HCT116 (cell line): ENCODE measurements around the gene FLVCR2. TPM values are rescaled to one million over a fixed set of nuclear protein-coding genes. Genes with fewer than 3 reads are reported as not detected.
"Not testable (repeated sequence)": the region's sequence is repeated elsewhere in the genome, so short reads cannot be mapped to it uniquely, and the experiment has no call there.

ENCODE experiments used
- ATAC-seq: fragments of 200-7000 bp; cut with Tn5 transposase; 2 replicates; pipeline ENCODE4 v1.9.1; 2020; ENCODE audit warnings: mild to moderate bottlenecking, moderate library complexity
- BruUV-seq: library from RNA; stranded (reverse); fragments of 400-500 nt; replicated peaks from 2 replicates; lab custom pipeline; 2021; lab: Mats Ljungman, UMichigan
- CTCF ChIA-PET: fragments of 300-600 bp; sonication (Branson Sonifier 250); formaldehyde crosslinking; loops from one replicate; lab custom pipeline; 2021; ENCODE audit warnings: antibody characterized with exemption; lab: Charles Lee
- POLR2A ChIA-PET: fragments of 300-600, 350-600 bp; sonication (Branson Sonifier 250); formaldehyde crosslinking; loops from one replicate; lab custom pipeline; 2021; ENCODE audit warnings: antibody characterized with exemption; lab: Charles Lee
- RAD21 ChIA-PET, 2 experiments: fragments of 300-600 bp; sonication (Branson Sonifier 250); formaldehyde crosslinking; loops; one replicate each; lab custom pipeline; 2023; ENCODE audit warnings: low total read pairs in 2 of 2; ENCODE audit not compliant: uncharacterized antibody in 2 of 2, unreplicated experiment in 2 of 2, low non-redundant PET in 1 of 2; lab: Charles Lee
- DNase-seq: peaks from one replicate; pipeline ENCODE4 v3.0.0-alpha.2; 2010; ENCODE audit warnings: low read depth, low spot score
- H2AFZ ChIP-seq: fragments of 200-600 bp; shearing (Covaris generic), sonication (generic); 2 replicates; pipeline ENCODE4 v1.6.1; 2017; ENCODE audit warnings: low read depth, mixed run types, mixed read lengths, antibody characterized with exemption, low read length; ENCODE audit not compliant: poor library complexity, severe bottlenecking
- H3K27ac ChIP-seq: 2 replicates; pipeline ENCODE4 v1.5.1; 2012; ENCODE audit warnings: low read depth, low read length
- H3K27me3 ChIP-seq: fragments of 200-600 bp; sonication (generic); 2 replicates; pipeline ENCODE4 v1.6.1; 2016; ENCODE audit warnings: mixed run types, low read length, mixed read lengths; ENCODE audit not compliant: insufficient read depth
- H3K36me3 ChIP-seq, 2 experiments: fragments of 200-500 bp in 1 of 2; fragments of 200-600 bp in 1 of 2; sonication (Bioruptor generic) in 1 of 2; sonication (generic) in 1 of 2; 2 replicates each; pipeline versions ENCODE4 v1.5.1 to v1.6.1; 2014 to 2016; ENCODE audit warnings: low read length in 2 of 2, inconsistent platforms in 1 of 2, mixed read lengths in 1 of 2, mixed run types in 1 of 2; ENCODE audit not compliant: insufficient read depth in 2 of 2, control insufficient read depth in 1 of 2
- H3K4me1 ChIP-seq, 2 experiments: fragments of 200-600 bp in 1 of 2; sonication (generic) in 1 of 2; 2 replicates each; pipeline versions ENCODE4 v1.5.1 to v1.6.1; 2012 to 2017; ENCODE audit warnings: low read length in 2 of 2, inconsistent platforms in 1 of 2, mild to moderate bottlenecking in 1 of 2, mixed read lengths in 1 of 2, mixed run types in 1 of 2, moderate library complexity in 1 of 2; ENCODE audit not compliant: insufficient read depth in 2 of 2, control insufficient read depth in 1 of 2
- H3K4me2 ChIP-seq: fragments of 200-600 bp; sonication (generic); 2 replicates; pipeline ENCODE4 v1.6.1; 2017; ENCODE audit warnings: mixed run types, low read length, mixed read lengths
- H3K4me3 ChIP-seq, 2 experiments: fragments of 200-600 bp in 1 of 2; sonication (generic) in 1 of 2; replicated peaks in 1 of 2; 2 replicates each; pipeline ENCODE4 v1.5.1; 2011 to 2016; ENCODE audit warnings: low read length in 2 of 2, control low read depth in 1 of 2, low read depth in 1 of 2, mild to moderate bottlenecking in 1 of 2, mixed read lengths in 1 of 2, mixed run types in 1 of 2
- H3K79me2 ChIP-seq: fragments of 200-600 bp; sonication (generic); 2 replicates; pipeline ENCODE4 v1.6.1; 2017; ENCODE audit warnings: mild to moderate bottlenecking, mixed run types, low read length, moderate library complexity, mixed read lengths; ENCODE audit not compliant: insufficient read depth
- H3K9ac ChIP-seq: fragments of 200-600 bp; sonication (generic); 2 replicates; pipeline ENCODE4 v1.6.1; 2016; ENCODE audit warnings: low read length, mixed read lengths
- H3K9me2 ChIP-seq: fragments of 200-600 bp; sonication (generic), shearing (Covaris generic); 2 replicates; pipeline ENCODE4 v1.6.1; 2017; ENCODE audit warnings: mixed run types, mild to moderate bottlenecking, moderate library complexity; ENCODE audit not compliant: insufficient read depth
- H3K9me3 ChIP-seq, 2 experiments: fragments of 200-500 bp in 1 of 2; fragments of 200-600 bp in 1 of 2; sonication (Bioruptor generic) in 1 of 2; sonication (generic) in 1 of 2; 2 replicates each; pipeline ENCODE4 v1.6.1; 2014 to 2017; ENCODE audit warnings: low read length in 2 of 2, mixed read lengths in 2 of 2, inconsistent platforms in 1 of 2, low read depth in 1 of 2, mild to moderate bottlenecking in 1 of 2, mixed run types in 1 of 2, moderate library complexity in 1 of 2; ENCODE audit not compliant: control insufficient read depth in 1 of 2, insufficient read depth in 1 of 2
- H4K20me1 ChIP-seq: fragments of 200-600 bp; sonication (generic), shearing (Covaris generic); 2 replicates; pipeline ENCODE4 v1.6.1; 2017; ENCODE audit warnings: mixed run types, mild to moderate bottlenecking, moderate library complexity; ENCODE audit not compliant: insufficient read depth
- CTCF ChIP-seq, 3 experiments: fragments of 200-600 bp in 1 of 3; sonication (generic) in 1 of 3; IDR thresholded peaks in 2 of 3; conservative IDR thresholded peaks in 1 of 3; 2 replicates each; pipeline ENCODE4 v1.5.1; 2012 to 2017; ENCODE audit warnings: low read depth in 2 of 3, low read length in 2 of 3, antibody characterized with exemption in 1 of 3, borderline replicate concordance in 1 of 3, control low read depth in 1 of 3, mild to moderate bottlenecking in 1 of 3, mixed read lengths in 1 of 3, mixed run types in 1 of 3, moderate library complexity in 1 of 3; ENCODE audit not compliant: insufficient read depth in 1 of 3
- EGR1 ChIP-seq: IDR thresholded peaks from 2 replicates; pipeline ENCODE4 v1.6.1; 2012; ENCODE audit warnings: low read depth
- MAX ChIP-seq: IDR thresholded peaks from 2 replicates; pipeline ENCODE4 v1.6.1; 2012
- SIN3A ChIP-seq: IDR thresholded peaks from 2 replicates; pipeline ENCODE4 v1.6.1; 2012; ENCODE audit warnings: low read depth
- SP1 ChIP-seq: IDR thresholded peaks from 2 replicates; pipeline ENCODE4 v1.6.1; 2012; ENCODE audit warnings: low read depth
- SRF ChIP-seq: IDR thresholded peaks from 2 replicates; pipeline ENCODE4 v1.6.1; 2012; ENCODE audit warnings: low read depth
- TCF7L2 ChIP-seq: IDR thresholded peaks from 2 replicates; pipeline ENCODE4 v1.7.0; 2011; ENCODE audit warnings: borderline replicate concordance, inconsistent platforms; ENCODE audit not compliant: insufficient read depth, insufficient read length; ENCODE audit errors: extremely low read depth
- ZBTB33 ChIP-seq: IDR thresholded peaks from 2 replicates; pipeline ENCODE4 v1.6.1; 2011; ENCODE audit warnings: mild to moderate bottlenecking, low read length, moderate library complexity; ENCODE audit not compliant: insufficient replicate concordance; ENCODE audit errors: extremely low read depth
- ZFX ChIP-seq: fragments of 450-650 bp; IDR thresholded peaks from 2 replicates; pipeline ENCODE4 v1.6.1; 2017
- ZNF274 ChIP-seq: fragments of 200-500 bp; sonication (Bioruptor generic); IDR thresholded peaks from 2 replicates; pipeline ENCODE4 v1.6.1; 2014; ENCODE audit warnings: mild to moderate bottlenecking, low read depth, low read length, inconsistent platforms
- intact Hi-C: fragments of 100-400 bp; cut with micrococcal nuclease; formaldehyde crosslinking; loops from 2 replicates; pipeline ENCODE4 v1.10.0; 2022
- total RNA-seq: library from RNA; stranded (reverse); gene quantifications from one replicate; pipeline ENCODE4 v1.2.1, GENCODE V29; 2021; ENCODE audit not compliant: unreplicated experiment

FLVCR2 gene
- total RNA-seq, 1 experiment from 2014 or later: 0.84 TPM

GRCh38 chr14:75690010-75690409 is 111.6 kb downstream of the FLVCR2 start (continued):
- no peak for TF ChIP-seq MAX
- no peak for TF ChIP-seq ZFX
- TF ChIP-seq ZNF274: no peak
- TF ChIP-seq ZBTB33: no peak
- TF ChIP-seq SRF: no peak

- DNase-seq, H3K9ac ChIP-seq, intact Hi-C loops, H2AFZ ChIP-seq, H3K27ac ChIP-seq, H3K79me2 ChIP-seq, ATAC-seq, H3K9me3 ChIP-seq, H3K4me3 ChIP-seq, H3K27me3 ChIP-seq, POLR2A ChIA-PET, H4K20me1 ChIP-seq, H3K4me2 ChIP-seq, BruUV-seq, H3K4me1 ChIP-seq, RAD21 ChIA-PET, H3K9me2 ChIP-seq: not testable (repeated sequence)
- peaks cover 6 to 29% of the 10 kb centered on the region in 2 experiments; a peak in 3 of 4 replicates for H3K36me3 ChIP-seq
- CTCF ChIA-PET: interaction anchor here (1.6 kb wide), 1 partner anchor 14 kb away, joined by 3 read pairs; no protein-coding TSS in a partner anchor
Measured at GRCh38 chr14:75695025-75695424, 116.6 kb downstream of the FLVCR2 start.

GRCh38 chr14:75697386-75697785 is 119.0 kb downstream of the FLVCR2 start:
- DNase-seq (no peak), ATAC-seq (no peak)
- Histone ChIP-seq H3K9ac (no peak overlapping the region), H3K36me3 (peaks cover 3 to 17% of the 10 kb centered on the region in 2 experiments; a peak in 2 of 4 replicates), H3K4me1 (no peaks in the 10 kb centered on the region), H3K9me2 (no peaks in the 10 kb centered on the region), H3K4me2 (no peak overlapping the region), H2AFZ (no peak overlapping the region), H3K27ac (no peak overlapping the region), H3K27me3 (no peaks in the 10 kb centered on the region), H3K9me3 (no peaks in the 10 kb centered on the region), H3K79me2 (no peaks in the 10 kb centered on the region), H3K4me3 (no peak overlapping the region), H4K20me1 (no peaks in the 10 kb centered on the region)
- intact Hi-C loops: no loop called here
- no TSS peak for BruUV-seq
- POLR2A ChIA-PET: no interaction called here
- RAD21 ChIA-PET: no interaction called here
- CTCF ChIA-PET: no interaction called here
- no peak for TF ChIP-seq EGR1
- TF ChIP-seq SRF: no peak
- TF ChIP-seq SP1: no peak
- no peak for TF ChIP-seq SIN3A
- TF ChIP-seq CTCF (IDR thresholded peaks at IDR 0.05 in 2 of 3, conservative IDR thresholded peaks at IDR 0.05 in 1 of 3; ENCODE audit: borderline replicate concordance in 1 of 3, insufficient read depth in 1 of 3, low read depth in 2 of 3, low read length in 2 of 3): no peak
- TF ChIP-seq TCF7L2: no peak
